ENCODE data around the gene ALPP. TPM values are rescaled to one million over a fixed set of nuclear protein-coding genes. Genes with fewer than 3 reads are reported as not detected.

The ALPP gene
- total RNA-seq, 3 donors from 2014 or later (not counting 1 experiment from before 2014, with no cell fraction given), result 0.30 TPM; not detected in 2

GRCh38 chr2:232374356-232374755 is 4.2 kb upstream of the ALPP start:
- H3K4me1 Mint-ChIP-seq, result no peaks in the 10 kb centered on the region
- H3K27ac ChIP-seq (ENCODE audit: low read length), result no peak overlapping the region
- H3K36me3 Mint-ChIP-seq, result no peaks in the 10 kb centered on the region
- no peaks in the 10 kb centered on the region for H3K27me3 Mint-ChIP-seq (ENCODE audit: low read depth in 2 of 2)
- H3K4me1 ChIP-seq (ENCODE audit: control insufficient read depth, insufficient read depth, low read length), result no peaks in the 10 kb centered on the region
- no peaks in the 10 kb centered on the region for H3K36me3 ChIP-seq (ENCODE audit: control insufficient read depth, insufficient read depth, low read length)
- no peak overlapping the region for H3K4me3 Mint-ChIP-seq
- no peak for DNase-seq
- no peaks in the 10 kb centered on the region for H3K9me3 ChIP-seq (ENCODE audit: control insufficient read depth, insufficient read depth, low read length)
- H3K27me3 ChIP-seq (ENCODE audit: control insufficient read depth, insufficient read depth, low read length), result no peaks in the 10 kb centered on the region
- WGBS (ENCODE audit: insufficient coverage), result 73% methylated on average over 1 of the region's 1 CpG
- no peak for ATAC-seq
- no peaks in the 10 kb centered on the region for H3K9me3 Mint-ChIP-seq
- intact Hi-C loops (cut with micrococcal nuclease), result no loop called here
- TF ChIP-seq CTCF (IDR thresholded peaks at IDR 0.05), result no peak
- H3K4me3 ChIP-seq (ENCODE audit: low read length), result no peak overlapping the region
- H3K27ac Mint-ChIP-seq, result no peak overlapping the region

DNA sequence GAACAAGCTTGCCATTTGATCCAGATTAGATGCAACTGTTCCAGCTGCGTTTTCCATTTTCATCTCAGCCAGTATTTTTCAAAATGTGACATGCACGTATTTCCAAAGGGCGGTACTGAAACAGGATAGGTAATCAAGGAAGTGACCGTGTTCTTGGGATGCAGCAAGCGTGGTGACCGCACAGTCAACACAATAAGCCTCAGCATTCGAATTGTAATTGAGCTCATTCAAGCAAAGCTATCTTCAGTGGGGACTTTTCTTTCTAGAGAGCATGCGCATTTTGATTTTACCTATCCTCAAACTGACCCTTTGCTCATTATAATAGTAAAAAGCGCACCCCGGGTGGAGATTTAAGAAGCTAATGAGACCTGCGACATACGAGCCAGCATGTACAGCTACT is 3.4 kb upstream of the ALPP start:
- H3K4me1 Mint-ChIP-seq, result no peaks in the 10 kb centered on the region
- H3K4me3 ChIP-seq (ENCODE audit: low read length), result no peak overlapping the region
- 86% methylated on average over 12 of the region's 12 CpGs for WGBS (ENCODE audit: insufficient coverage)
- no peaks in the 10 kb centered on the region for H3K9me3 Mint-ChIP-seq
- ATAC-seq (no peak), DNase-seq (no peak)
- H3K36me3 ChIP-seq (ENCODE audit: control insufficient read depth, insufficient read depth, low read length), result no peaks in the 10 kb centered on the region
- no peaks in the 10 kb centered on the region for H3K36me3 Mint-ChIP-seq
- H3K27me3 ChIP-seq (ENCODE audit: control insufficient read depth, insufficient read depth, low read length), result no peaks in the 10 kb centered on the region
- no peaks in the 10 kb centered on the region for H3K4me1 ChIP-seq (ENCODE audit: control insufficient read depth, insufficient read depth, low read length)
- H3K9me3 ChIP-seq (ENCODE audit: control insufficient read depth, insufficient read depth, low read length), result no peaks in the 10 kb centered on the region
- H3K27ac Mint-ChIP-seq, result no peak overlapping the region
- intact Hi-C loops (cut with micrococcal nuclease), result no loop called here
- H3K4me3 Mint-ChIP-seq, result no peak overlapping the region
- no peak overlapping the region for H3K27ac ChIP-seq (ENCODE audit: low read length)
- H3K27me3 Mint-ChIP-seq (ENCODE audit: low read depth in 2 of 2), result no peaks in the 10 kb centered on the region
- no peak for TF ChIP-seq CTCF (IDR thresholded peaks at IDR 0.05)

DNA sequence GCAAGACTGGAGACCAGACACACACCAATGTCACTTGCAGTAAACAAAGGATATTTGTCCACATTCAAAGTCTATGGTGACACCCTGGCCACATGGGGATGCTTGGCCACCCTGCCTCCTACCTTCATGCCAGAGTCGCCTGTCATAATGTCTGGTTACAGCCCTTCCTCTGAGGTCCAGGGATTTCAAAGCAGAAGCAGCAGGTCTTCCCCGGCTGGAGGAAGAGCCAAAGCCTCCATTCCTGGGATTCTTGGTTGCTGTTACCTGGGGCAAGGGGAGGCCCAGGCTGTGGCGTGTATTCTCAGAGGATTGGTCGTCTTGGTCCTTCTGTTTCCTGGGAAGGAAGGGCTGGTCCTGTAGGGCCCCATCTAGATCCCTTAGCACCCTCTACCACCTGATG is 2.3 kb upstream of the ALPP start:
- 85% methylated on average over 4 of the region's 4 CpGs for WGBS (ENCODE audit: insufficient coverage)
- Mint-ChIP-seq H3K27me3 (ENCODE audit: low read depth in 2 of 2) (no peaks in the 10 kb centered on the region), H3K4me3 (no peak overlapping the region), H3K36me3 (no peaks in the 10 kb centered on the region), H3K27ac (no peak overlapping the region), H3K9me3 (no peaks in the 10 kb centered on the region), H3K4me1 (no peaks in the 10 kb centered on the region)
- H3K9me3 ChIP-seq (ENCODE audit: control insufficient read depth, insufficient read depth, low read length), result no peaks in the 10 kb centered on the region
- ATAC-seq (no peak), DNase-seq (no peak)
- H3K4me1 ChIP-seq (ENCODE audit: control insufficient read depth, insufficient read depth, low read length), result no peaks in the 10 kb centered on the region
- no peak overlapping the region for H3K27ac ChIP-seq (ENCODE audit: low read length)
- H3K36me3 ChIP-seq (ENCODE audit: control insufficient read depth, insufficient read depth, low read length), result no peaks in the 10 kb centered on the region
- H3K4me3 ChIP-seq (ENCODE audit: low read length), result no peak overlapping the region
- no peak for TF ChIP-seq CTCF (IDR thresholded peaks at IDR 0.05)
- H3K27me3 ChIP-seq (ENCODE audit: control insufficient read depth, insufficient read depth, low read length), result no peaks in the 10 kb centered on the region
- intact Hi-C loops (cut with micrococcal nuclease), result no loop called here

- 87% methylated on average over 7 of the region's 7 CpGs for WGBS (ENCODE audit: insufficient coverage)
- Mint-ChIP-seq H3K4me3 (no peak overlapping the region), H3K27ac (no peak overlapping the region)
These were observed 1.8 kb upstream of the ALPP start for GRCh38 chr2:232376713-232377112.

More at GRCh38 chr2:232376713-232377112, 1.8 kb upstream of the ALPP start:
- ATAC-seq (no peak), DNase-seq (no peak)
- intact Hi-C loops (cut with micrococcal nuclease), result no loop called here
- Histone ChIP-seq H3K27me3 (ENCODE audit: control insufficient read depth, insufficient read depth, low read length) (no peaks in the 10 kb centered on the region), H3K36me3 (ENCODE audit: control insufficient read depth, insufficient read depth, low read length) (no peaks in the 10 kb centered on the region), H3K4me3 (ENCODE audit: low read length) (no peak overlapping the region), H3K9me3 (ENCODE audit: control insufficient read depth, insufficient read depth, low read length) (no peaks in the 10 kb centered on the region), H3K27ac (ENCODE audit: low read length) (no peak overlapping the region), H3K4me1 (ENCODE audit: control insufficient read depth, insufficient read depth, low read length) (no peaks in the 10 kb centered on the region)
- H3K27me3 Mint-ChIP-seq (ENCODE audit: low read depth in 2 of 2), result peaks cover 0 to under 1% of the 10 kb centered on the region in 2 donors
- no peaks in the 10 kb centered on the region for H3K9me3 Mint-ChIP-seq
- H3K4me1 Mint-ChIP-seq, result no peaks in the 10 kb centered on the region
- H3K36me3 Mint-ChIP-seq, result no peaks in the 10 kb centered on the region
- no peak for TF ChIP-seq CTCF (IDR thresholded peaks at IDR 0.05)

Data from natural killer cell (primary cell).